Hepatocyte (in vitro differentiated cells): ENCODE results near the gene RNF151. TPM values are rescaled to one million over a fixed set of nuclear protein-coding genes. Genes with fewer than 3 reads are reported as not detected.
A peak's percentile ranks its signal among the peaks of the same experiment; 100 is the strongest.
"Not testable (repeated sequence)": the region's sequence is repeated elsewhere in the genome, so short reads cannot be mapped to it uniquely, and the experiment has no call there.

Source experiments
- DNase-seq: peaks from one replicate; pipeline ENCODE4 v3.0.0-alpha.2; 2016; ENCODE audit warnings: low spot score
- H2AFZ ChIP-seq: fragments of 200-600 bp; sonication (generic); 2 replicates; pipeline ENCODE4 v1.6.0; 2016; ENCODE audit warnings: antibody characterized with exemption, mild to moderate bottlenecking
- H3K27ac ChIP-seq: fragments of 200-600 bp; sonication (generic); 2 replicates; pipeline ENCODE4 v1.5.1; 2016; ENCODE audit warnings: mild to moderate bottlenecking
- H3K27me3 ChIP-seq: fragments of 200-600 bp; sonication (generic); 2 replicates; pipeline ENCODE4 v1.6.1; 2016
- H3K36me3 ChIP-seq: fragments of 200-600 bp; sonication (generic); replicated peaks from 2 replicates; pipeline ENCODE4 v1.5.1; 2016; ENCODE audit warnings: low read depth; ENCODE audit not compliant: insufficient read depth
- H3K4me1 ChIP-seq: fragments of 200-600 bp; sonication (generic); 2 replicates; pipeline ENCODE4 v1.5.1; 2016; ENCODE audit warnings: mild to moderate bottlenecking, moderate library complexity; ENCODE audit not compliant: insufficient read depth
- H3K4me2 ChIP-seq: fragments of 200-600 bp; sonication (generic); 2 replicates; pipeline ENCODE4 v1.6.0; 2016
- H3K4me3 ChIP-seq: fragments of 200-600 bp; sonication (generic); 2 replicates; pipeline ENCODE4 v1.5.1; 2016; ENCODE audit warnings: mild to moderate bottlenecking
- H3K79me2 ChIP-seq: fragments of 200-600 bp; sonication (generic); 2 replicates; pipeline ENCODE4 v1.6.0; 2017; ENCODE audit warnings: mild to moderate bottlenecking
- H3K9me2 ChIP-seq: fragments of 200-600 bp; sonication (generic); replicated peaks from 2 replicates; pipeline ENCODE4 v1.6.0; 2017; ENCODE audit warnings: mild to moderate bottlenecking; ENCODE audit not compliant: insufficient read depth
- H3K9me3 ChIP-seq: fragments of 200-600 bp; sonication (generic); 2 replicates; pipeline ENCODE4 v1.5.1; 2016; ENCODE audit warnings: low read depth, mild to moderate bottlenecking
- H4K20me1 ChIP-seq: fragments of 200-600 bp; sonication (generic); 2 replicates; pipeline ENCODE4 v1.6.0; 2016; ENCODE audit warnings: mild to moderate bottlenecking; ENCODE audit not compliant: insufficient read depth, poor library complexity, severe bottlenecking
- CTCF ChIP-seq: fragments of 200-600 bp; sonication (generic); IDR thresholded peaks from 2 replicates; pipeline ENCODE4 v1.5.1; 2016; ENCODE audit warnings: antibody characterized with exemption, mild to moderate bottlenecking; ENCODE audit not compliant: poor library complexity
- EZH2 ChIP-seq: fragments of 200-600 bp; sonication (generic); IDR thresholded peaks from 2 replicates; pipeline ENCODE4 v1.6.1; 2016; ENCODE audit warnings: antibody characterized with exemption, mild to moderate bottlenecking, borderline replicate concordance
- EZH2phosphoT487 ChIP-seq: fragments of 200-600 bp; sonication (generic); IDR thresholded peaks from one replicate; pipeline ENCODE4 v1.6.1; 2018; ENCODE audit warnings: antibody characterized with exemption, mild to moderate bottlenecking, low read depth, moderate library complexity; ENCODE audit not compliant: unreplicated experiment, severe bottlenecking
- WGBS: methylation state at CpG from one replicate; pipeline ENCODE4 v1.1.6; 2016; ENCODE audit warnings: low lambda C conversion rate; ENCODE audit errors: missing lambda C conversion rate; 5-methylcytosine and 5-hydroxymethylcytosine counted together
- polyA plus RNA-seq: library from polyadenylated mRNA; unstranded; fragments of >200 nt; fragmentation: Nextera tagmentation; extraction: Ambion mirVana; gene quantifications from 2 replicates; pipeline ENCODE4 v1.2.1, GENCODE V29; 2016
- total RNA-seq: library from RNA; depleted of rRNA; stranded (reverse); fragments of >200 nt; gene quantifications from 2 replicates; pipeline ENCODE4 v1.2.3, GENCODE V29; 2014

The RNF151 gene
- total and polyA plus RNA-seq, 2 experiments from 2014 or later: not detected

GRCh38 chr16:2009164-2009711, 42.6 kb downstream of the RNF151 start:
- peak overlapping the region; percentile 99 for H3K27ac ChIP-seq
- TF ChIP-seq EZH2phosphoT487 (no peak), CTCF (no peak), EZH2 (no peak)
- H3K4me2 ChIP-seq: peak overlapping the region; percentile 86
- no peaks in the 10 kb centered on the region for H3K27me3 ChIP-seq
- peak overlapping the region; percentile 93 for H3K4me3 ChIP-seq
- peak overlapping the region; percentile 49 for H2AFZ ChIP-seq
- H3K9me2 ChIP-seq: no peaks in the 10 kb centered on the region
- H3K36me3 ChIP-seq: no peaks in the 10 kb centered on the region
- peaks cover 27% of the 10 kb centered on the region for H3K4me1 ChIP-seq
- peaks cover 57% of the 10 kb centered on the region for H3K79me2 ChIP-seq
- peak; percentile 53 for DNase-seq
- 1% methylated on average over 34 of the region's 55 CpGs for WGBS
- no peaks in the 10 kb centered on the region for H3K9me3 ChIP-seq
- H4K20me1 ChIP-seq: peaks cover 48% of the 10 kb centered on the region

- WGBS: 4% methylated on average over 41 of the region's 52 CpGs
- peak within 1 kb of the TSS; percentile 93 for H3K4me3 ChIP-seq
- no peaks in the 10 kb centered on the region for H3K9me3 ChIP-seq
- no peak for TF ChIP-seq EZH2phosphoT487
- no peak for TF ChIP-seq EZH2
- no peak for TF ChIP-seq CTCF
- H3K4me2 ChIP-seq: peak within 1 kb of the TSS; percentile 86
- H3K9me2 ChIP-seq: no peaks in the 10 kb centered on the region
- peak within 1 kb of the TSS; percentile 62 for H2AFZ ChIP-seq
- H3K4me1 ChIP-seq: peaks cover 28% of the 10 kb centered on the region
- no peaks in the 10 kb centered on the region for H3K36me3 ChIP-seq
- peak within 1 kb of the TSS; percentile 99 for H3K27ac ChIP-seq
- H4K20me1 ChIP-seq: peaks cover 43% of the 10 kb centered on the region
- DNase-seq: peak; percentile 96
- H3K79me2 ChIP-seq: peaks cover 50% of the 10 kb centered on the region
- H3K27me3 ChIP-seq: no peaks in the 10 kb centered on the region
Measured at GRCh38 chr16:2009791-2010510, 43.3 kb downstream of the RNF151 start, which contains the start of gene ZNF598. Gene ZNF598, minus strand, starts transcription at chr16:2009821.

GRCh38 chr16:2011726-2012125, 45.1 kb downstream of the RNF151 start:
- peaks cover 32% of the 10 kb centered on the region for H3K79me2 ChIP-seq
- H3K4me2 ChIP-seq: not testable (repeated sequence)
- 91% methylated on average over 9 of the region's 9 CpGs for WGBS

GRCh38 chr16:2013527-2013926, 46.9 kb downstream of the RNF151 start:
- no peaks in the 10 kb centered on the region for H3K9me3 ChIP-seq
- H3K27ac ChIP-seq: no peak overlapping the region
- H2AFZ ChIP-seq: no peak overlapping the region
- peaks cover 7% of the 10 kb centered on the region for H4K20me1 ChIP-seq
- H3K27me3 ChIP-seq: no peaks in the 10 kb centered on the region
- peaks cover 19% of the 10 kb centered on the region for H3K4me1 ChIP-seq
- H3K36me3 ChIP-seq: no peaks in the 10 kb centered on the region
- WGBS: 96% methylated on average over 15 of the region's 15 CpGs
- DNase-seq: no peak
- no peak overlapping the region for H3K4me2 ChIP-seq
- TF ChIP-seq EZH2phosphoT487 (no peak), EZH2 (no peak), CTCF (no peak)
- H3K79me2 ChIP-seq: peaks cover 14% of the 10 kb centered on the region
- H3K9me2 ChIP-seq: no peaks in the 10 kb centered on the region
- H3K4me3 ChIP-seq: no peak overlapping the region

More at GRCh38 chr16:2011726-2012125, 45.1 kb downstream of the RNF151 start:
- not testable (repeated sequence) for DNase-seq, H3K4me3 ChIP-seq, H3K36me3 ChIP-seq, H3K27me3 ChIP-seq, H3K9me2 ChIP-seq, H2AFZ ChIP-seq, H3K27ac ChIP-seq, H3K9me3 ChIP-seq
- H3K4me1 ChIP-seq: peaks cover 33% of the 10 kb centered on the region
- peaks cover 25% of the 10 kb centered on the region for H4K20me1 ChIP-seq
